Keratinocyte (primary cell): ENCODE data around the gene DPH7. TPM values are rescaled to one million over a fixed set of nuclear protein-coding genes. Genes with fewer than 3 reads are reported as not detected.

Experiments
- DNase-seq: peaks from one replicate; pipeline ENCODE4 v3.0.0-alpha.2; 2011; ENCODE audit warnings: low read depth, missing footprints, low spot score
- FAIRE-seq: peaks from 2 replicates; lab custom pipeline; 2011; peaks lifted over from hg19 to GRCh38; lab: Jason Lieb, UNC
- H2AFZ ChIP-seq: 2 replicates; pipeline ENCODE4 v1.6.0; 2012; ENCODE audit warnings: low read length, control low read depth, inconsistent platforms; ENCODE audit not compliant: control insufficient read depth
- H3K27ac ChIP-seq: 2 replicates; pipeline ENCODE4 v1.5.1; 2011; ENCODE audit warnings: low read length; ENCODE audit not compliant: control insufficient read depth, insufficient read depth
- H3K27me3 ChIP-seq: 3 replicates; pipeline ENCODE4 v1.6.0; 2011; ENCODE audit warnings: low read length; ENCODE audit not compliant: control insufficient read depth, insufficient read depth; ENCODE audit errors: extremely low read depth
- H3K36me3 ChIP-seq, 2 experiments: 2 replicates in 1 of 2; 3 replicates in 1 of 2; pipeline ENCODE4 v1.5.1; 2011; ENCODE audit warnings: low read length in 2 of 2, mild to moderate bottlenecking in 1 of 2; ENCODE audit not compliant: control insufficient read depth in 2 of 2, insufficient read depth in 2 of 2; ENCODE audit errors: extremely low read depth in 1 of 2
- H3K4me1 ChIP-seq: 3 replicates; pipeline ENCODE4 v1.5.1; 2011; ENCODE audit warnings: low read length; ENCODE audit not compliant: control insufficient read depth, insufficient read depth; ENCODE audit errors: extremely low read depth
- H3K4me2 ChIP-seq: 3 replicates; pipeline ENCODE4 v1.6.0; 2011; ENCODE audit warnings: low read depth, low read length; ENCODE audit not compliant: control insufficient read depth, insufficient read depth; ENCODE audit errors: extremely low read depth
- H3K4me3 ChIP-seq, 3 experiments: fragments of 200-600 bp in 1 of 3; sonication (generic) in 1 of 3; 2 replicates in 2 of 3; 3 replicates in 1 of 3; pipeline ENCODE4 v1.5.1; 2011 to 2016; ENCODE audit warnings: low read length in 3 of 3, mild to moderate bottlenecking in 3 of 3, control low read depth in 2 of 3, inconsistent platforms in 1 of 3, low read depth in 1 of 3, mixed read lengths in 1 of 3, mixed run types in 1 of 3, moderate library complexity in 1 of 3; ENCODE audit not compliant: control insufficient read depth in 2 of 3, insufficient read depth in 2 of 3; ENCODE audit errors: extremely low read depth in 1 of 3
- H3K79me2 ChIP-seq: 2 replicates; pipeline ENCODE4 v1.6.0; 2012; ENCODE audit warnings: low read length; ENCODE audit not compliant: control insufficient read depth, insufficient read depth
- H3K9ac ChIP-seq: 3 replicates; pipeline ENCODE4 v1.6.0; 2011; ENCODE audit warnings: low read length; ENCODE audit not compliant: control insufficient read depth, insufficient read depth; ENCODE audit errors: extremely low read depth
- H3K9me1 ChIP-seq: 3 replicates; pipeline ENCODE4 v1.6.0; 2011; ENCODE audit warnings: low read length; ENCODE audit not compliant: control insufficient read depth, insufficient read depth; ENCODE audit errors: extremely low read depth
- H3K9me3 ChIP-seq: 2 replicates; pipeline ENCODE4 v1.5.1; 2012; ENCODE audit warnings: low read depth, low read length; ENCODE audit not compliant: control insufficient read depth
- H4K20me1 ChIP-seq: 3 replicates; pipeline ENCODE4 v1.6.0; 2011; ENCODE audit warnings: low read length; ENCODE audit not compliant: control insufficient read depth, insufficient read depth; ENCODE audit errors: extremely low read depth
- EZH2 ChIP-seq: IDR thresholded peaks from one replicate; pipeline ENCODE4 v1.6.1; 2012; ENCODE audit warnings: inconsistent platforms, mild to moderate bottlenecking, low read length, moderate library complexity
- dilution Hi-C: fragments of 300-500 bp; cut with MboI; formaldehyde crosslinking; loops from one replicate; pipeline ENCODE4 v1.7.0; 2020; ENCODE audit warnings: low sequenced_read_pairs; ENCODE audit not compliant: extremely low pct_ligation_motif_present
- polyA plus RNA-seq, 5 experiments: library from polyadenylated mRNA; depleted of rRNA in 3 of 5; stranded (reverse) in 3 of 5; stranded (forward) in 1 of 5; unstranded in 1 of 5; fragments of >200 nt; gene quantifications; 1 replicate in 1 of 5; 2 replicates in 3 of 5; 3 replicates in 1 of 5; pipeline versions ENCODE4 v1.2.1 to v1.2.3, GENCODE V29; 2011 to 2012; ENCODE audit warnings: missing spikeins in 2 of 5, low read depth in 1 of 5, low replicate concordance in 1 of 5
- TF ChIP-seq, protein P1 (sequence below), 3 experiments: IDR thresholded peaks in 1 of 3; conservative IDR thresholded peaks in 1 of 3; optimal IDR thresholded peaks in 1 of 3; 2 replicates in 2 of 3; 3 replicates in 1 of 3; pipeline versions ENCODE3 to v1.5.1; 2011; ENCODE audit warnings: low read length in 3 of 3, mild to moderate bottlenecking in 3 of 3, moderate library complexity in 2 of 3, control low read depth in 1 of 3, inconsistent platforms in 1 of 3; ENCODE audit not compliant: insufficient read depth in 2 of 3; ENCODE audit errors: extremely low read depth in 1 of 3

The DPH7 gene
- polyA plus RNA-seq, 1 donor (not counting 4 experiments of a cell fraction or from before 2014, with no cell fraction given), result 25.3 TPM

DNA sequence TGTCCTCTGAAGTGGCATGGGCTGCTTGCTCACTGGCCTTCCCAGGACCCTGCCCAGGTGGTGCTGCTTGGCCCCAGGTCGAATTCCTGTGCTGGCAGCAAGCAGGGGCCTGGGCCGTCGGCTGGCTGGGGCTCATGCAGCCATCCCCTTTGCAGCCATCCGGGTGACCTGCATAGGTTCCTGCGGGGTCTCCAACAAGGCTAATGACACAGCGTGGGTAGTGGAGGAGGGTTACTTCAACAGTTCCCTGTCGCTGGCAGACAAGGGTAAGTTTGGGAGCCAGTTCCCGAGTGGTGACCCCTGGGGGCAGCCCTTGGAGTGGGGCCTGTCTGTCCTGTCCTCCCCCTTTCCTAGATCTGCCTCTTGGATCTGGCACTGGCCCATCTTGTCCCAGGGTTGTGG lies 34.0 kb upstream of the DPH7 start:
- no peaks in the 10 kb centered on the region for H3K9me1 ChIP-seq
- peak; percentile 43 for FAIRE-seq
- H3K4me1 ChIP-seq, result peaks cover 42% of the 10 kb centered on the region
- H3K27ac ChIP-seq, result peak overlapping the region; percentile 100
- H3K4me3 ChIP-seq, result peak overlapping the region; percentile 42 to 76 (median 62)
- H3K27me3 ChIP-seq, result no peaks in the 10 kb centered on the region
- dilution Hi-C loops, result no loop called here
- no peaks in the 10 kb centered on the region for H3K9me3 ChIP-seq
- H3K9ac ChIP-seq, result peak overlapping the region; percentile 96
- DNase-seq, result no peak
- no peak overlapping the region for H2AFZ ChIP-seq
- TF ChIP-seq, protein P1, sequence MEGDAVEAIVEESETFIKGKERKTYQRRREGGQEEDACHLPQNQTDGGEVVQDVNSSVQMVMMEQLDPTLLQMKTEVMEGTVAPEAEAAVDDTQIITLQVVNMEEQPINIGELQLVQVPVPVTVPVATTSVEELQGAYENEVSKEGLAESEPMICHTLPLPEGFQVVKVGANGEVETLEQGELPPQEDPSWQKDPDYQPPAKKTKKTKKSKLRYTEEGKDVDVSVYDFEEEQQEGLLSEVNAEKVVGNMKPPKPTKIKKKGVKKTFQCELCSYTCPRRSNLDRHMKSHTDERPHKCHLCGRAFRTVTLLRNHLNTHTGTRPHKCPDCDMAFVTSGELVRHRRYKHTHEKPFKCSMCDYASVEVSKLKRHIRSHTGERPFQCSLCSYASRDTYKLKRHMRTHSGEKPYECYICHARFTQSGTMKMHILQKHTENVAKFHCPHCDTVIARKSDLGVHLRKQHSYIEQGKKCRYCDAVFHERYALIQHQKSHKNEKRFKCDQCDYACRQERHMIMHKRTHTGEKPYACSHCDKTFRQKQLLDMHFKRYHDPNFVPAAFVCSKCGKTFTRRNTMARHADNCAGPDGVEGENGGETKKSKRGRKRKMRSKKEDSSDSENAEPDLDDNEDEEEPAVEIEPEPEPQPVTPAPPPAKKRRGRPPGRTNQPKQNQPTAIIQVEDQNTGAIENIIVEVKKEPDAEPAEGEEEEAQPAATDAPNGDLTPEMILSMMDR (optimal IDR thresholded peaks at IDR 0.05 in 1 of 3, IDR thresholded peaks at IDR 0.05 in 1 of 3, conservative IDR thresholded peaks at IDR 0.05 in 1 of 3; ENCODE audit: extremely low read depth in 1 of 3, insufficient read depth in 2 of 3, low read length in 3 of 3), result no peak
- no peak for TF ChIP-seq EZH2
- H3K36me3 ChIP-seq, result peaks cover 12 to 27% of the 10 kb centered on the region in 2 experiments
- H3K79me2 ChIP-seq, result peaks cover 65% of the 10 kb centered on the region
- H4K20me1 ChIP-seq, result no peaks in the 10 kb centered on the region
- H3K4me2 ChIP-seq, result peak overlapping the region; percentile 99

DNA sequence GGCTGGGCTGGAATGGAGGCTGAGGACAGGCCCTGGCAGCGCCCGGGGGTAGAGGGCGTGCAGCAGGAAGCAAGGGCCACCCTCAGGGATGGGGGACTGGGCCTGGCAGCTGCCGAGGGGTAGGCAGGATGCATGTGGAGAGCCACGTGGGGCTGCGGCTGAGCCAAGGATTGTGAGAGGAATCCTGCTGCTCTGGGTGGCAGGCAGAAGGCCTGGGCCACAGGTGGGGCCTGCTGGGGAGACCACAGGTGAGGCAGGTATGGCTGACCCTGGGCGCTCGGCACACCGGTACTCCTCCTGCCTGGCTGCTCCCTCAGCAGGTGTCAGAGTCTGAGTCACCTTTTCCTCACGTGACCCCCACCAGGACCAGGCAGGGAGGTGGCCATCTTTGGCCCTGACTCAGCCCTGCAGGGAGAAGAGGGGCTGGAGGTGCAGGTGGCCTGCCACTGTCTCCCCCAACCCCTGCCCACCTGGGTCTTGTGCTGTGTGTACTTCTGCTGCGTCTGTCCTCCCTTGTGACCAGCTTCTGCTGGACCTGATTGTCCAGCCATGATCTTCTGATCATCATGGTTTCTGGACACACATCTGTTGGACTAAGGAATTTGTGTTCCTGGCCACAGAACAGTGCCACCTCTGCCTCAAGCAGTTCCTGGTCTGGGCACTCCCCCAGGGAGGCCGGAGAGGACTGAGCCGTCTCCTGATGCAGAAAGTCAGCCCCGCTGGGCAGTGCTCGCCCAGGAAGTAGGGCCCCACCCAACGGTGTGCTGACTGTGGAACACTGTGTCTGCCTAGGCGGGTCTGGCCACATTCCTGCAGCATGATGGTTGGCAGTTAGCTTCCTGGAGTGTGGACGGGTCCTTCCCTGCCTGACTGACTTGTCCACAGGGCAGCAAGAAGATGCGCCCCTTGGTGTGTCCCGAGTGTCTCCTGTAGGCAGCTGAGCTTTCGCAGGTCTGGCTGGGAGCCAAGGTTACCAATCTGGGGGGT lies 33.2 kb upstream of the DPH7 start:
- H3K4me3 ChIP-seq, result peak overlapping the region; percentile 42 to 76 (median 62)
- no peaks in the 10 kb centered on the region for H3K9me1 ChIP-seq
- TF ChIP-seq, protein P1 (optimal IDR thresholded peaks at IDR 0.05 in 1 of 3, IDR thresholded peaks at IDR 0.05 in 1 of 3, conservative IDR thresholded peaks at IDR 0.05 in 1 of 3; ENCODE audit: extremely low read depth in 1 of 3, insufficient read depth in 2 of 3, low read length in 3 of 3), result no peak
- TF ChIP-seq EZH2, result no peak
- H3K27ac ChIP-seq, result peak overlapping the region; percentile 100
- peak overlapping the region; percentile 96 for H3K9ac ChIP-seq
- FAIRE-seq (peak; percentile 99), DNase-seq (peak; percentile 94)
- H3K36me3 ChIP-seq, result peaks cover 12 to 23% of the 10 kb centered on the region in 2 experiments
- peaks cover 68% of the 10 kb centered on the region for H3K79me2 ChIP-seq
- H3K4me1 ChIP-seq, result peaks cover 42% of the 10 kb centered on the region
- no peaks in the 10 kb centered on the region for H3K9me3 ChIP-seq
- H2AFZ ChIP-seq, result peak overlapping the region; percentile 64
- H3K4me2 ChIP-seq, result peak overlapping the region; percentile 99
- no peaks in the 10 kb centered on the region for H4K20me1 ChIP-seq
- dilution Hi-C loops, result no loop called here
- no peaks in the 10 kb centered on the region for H3K27me3 ChIP-seq
